GM12864 (cell line): ENCODE data around the gene RAB11FIP5.
"Not testable (repeated sequence)": the region's sequence is repeated elsewhere in the genome, so short reads cannot be mapped to it uniquely, and the experiment has no call there.

ENCODE experiments used
- DNase-seq: peaks from one replicate; pipeline ENCODE4 v3.0.0-alpha.2; 2011; ENCODE audit warnings: low read depth
- H3K4me3 ChIP-seq: 2 replicates; pipeline ENCODE4 v1.5.1; 2011; ENCODE audit warnings: mild to moderate bottlenecking, low read depth, low read length, control low read depth
- CTCF ChIP-seq: IDR thresholded peaks from 2 replicates; pipeline ENCODE4 v1.5.1; 2011; ENCODE audit warnings: low read depth, mild to moderate bottlenecking, moderate library complexity, low read length, control low read depth, inconsistent platforms; ENCODE audit errors: missing control alignments

RAB11FIP5 gene

GRCh38 chr2:73067043-73067442, 45.7 kb downstream of the RAB11FIP5 start:
- no peak overlapping the region for H3K4me3 ChIP-seq
- TF ChIP-seq CTCF, result no peak
- no peak for DNase-seq

GRCh38 chr2:73065070-73065469, 47.7 kb downstream of the RAB11FIP5 start:
- DNase-seq, H3K4me3 ChIP-seq: not testable (repeated sequence)

- no peak for TF ChIP-seq CTCF
- no peak for DNase-seq
- no peak overlapping the region for H3K4me3 ChIP-seq
These were observed 48.6 kb downstream of the RAB11FIP5 start for GRCh38 chr2:73063909-73064875.

- no peak for TF ChIP-seq CTCF
- DNase-seq, result no peak
- no peak overlapping the region for H3K4me3 ChIP-seq
These were observed 49.3 kb downstream of the RAB11FIP5 start for GRCh38 chr2:73063472-73063871.

GRCh38 chr2:73059106-73059505, 53.6 kb downstream of the RAB11FIP5 start:
- no peak for DNase-seq
- no peak overlapping the region for H3K4me3 ChIP-seq
- no peak for TF ChIP-seq CTCF

GRCh38 chr2:73054980-73055379, 57.8 kb downstream of the RAB11FIP5 start:
- no peak for DNase-seq
- H3K4me3 ChIP-seq, result no peak overlapping the region
- TF ChIP-seq CTCF, result no peak

DNA sequence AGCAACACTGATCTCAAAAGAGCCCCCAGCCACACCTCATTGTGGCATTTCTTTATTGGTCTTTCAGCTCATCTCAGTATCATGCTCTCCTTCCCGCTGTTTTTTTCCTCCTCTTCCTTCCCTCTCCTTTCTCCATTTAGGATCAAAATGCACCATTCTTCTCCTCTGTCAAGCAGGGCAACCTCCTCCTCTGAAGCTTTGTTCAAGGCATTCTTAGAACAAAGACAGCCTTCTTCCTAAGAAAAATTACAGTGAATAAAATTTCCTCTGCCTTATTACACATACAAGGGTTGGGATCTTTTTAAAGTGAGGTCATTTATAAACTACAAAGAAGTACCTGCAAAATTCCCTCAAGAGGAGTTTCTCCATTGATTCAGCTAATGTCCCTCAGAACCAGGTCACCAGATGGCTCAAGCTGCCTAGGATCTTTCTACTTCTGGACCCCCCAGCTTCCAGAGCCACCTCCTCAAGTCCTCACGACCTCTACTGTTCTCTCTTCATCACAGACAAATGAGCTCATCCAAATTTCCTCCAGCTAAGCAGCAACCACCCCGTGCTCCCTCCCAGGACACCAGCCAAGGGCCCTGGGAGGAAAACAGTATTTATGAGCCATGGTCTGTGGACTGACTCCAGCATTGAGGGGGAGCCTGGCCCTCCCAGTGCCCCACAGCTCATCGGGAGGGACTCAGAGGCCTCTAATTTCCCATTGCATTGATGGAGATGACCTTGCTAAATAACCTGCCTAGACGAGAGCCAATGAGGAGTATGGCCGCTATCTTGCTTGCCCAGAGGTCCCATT, 59.2 kb downstream of the RAB11FIP5 start:
- H3K4me3 ChIP-seq, result no peak overlapping the region
- no peak for TF ChIP-seq CTCF
- no peak for DNase-seq
